MV-4-11 (cell line): ENCODE results near the gene PRKN.

ENCODE experiments used
- DNase-seq: peaks from one replicate; lab custom pipeline; 2025; lab: John Stamatoyannopoulos, UW

The PRKN gene

DNA sequence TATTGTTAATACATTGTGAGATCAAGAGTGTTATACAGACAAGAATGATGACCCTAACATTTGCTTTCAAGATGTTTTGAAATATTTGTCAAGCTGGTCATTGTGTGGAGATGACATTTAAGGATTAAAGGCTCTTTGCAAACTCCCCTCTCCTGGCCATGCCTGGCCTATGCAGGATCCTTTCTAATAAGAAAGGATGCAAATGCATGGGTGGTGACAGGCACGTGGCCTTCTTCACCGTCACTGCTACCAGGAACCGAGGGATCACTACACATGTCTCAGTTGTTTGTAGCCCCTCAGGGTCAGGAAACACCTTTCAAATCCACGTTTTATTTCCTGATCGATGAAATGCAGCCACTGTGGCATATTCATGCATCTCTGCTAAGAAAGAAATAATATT, 419.7 kb downstream of the PRKN start:
- DNase-seq: no peak

DNA sequence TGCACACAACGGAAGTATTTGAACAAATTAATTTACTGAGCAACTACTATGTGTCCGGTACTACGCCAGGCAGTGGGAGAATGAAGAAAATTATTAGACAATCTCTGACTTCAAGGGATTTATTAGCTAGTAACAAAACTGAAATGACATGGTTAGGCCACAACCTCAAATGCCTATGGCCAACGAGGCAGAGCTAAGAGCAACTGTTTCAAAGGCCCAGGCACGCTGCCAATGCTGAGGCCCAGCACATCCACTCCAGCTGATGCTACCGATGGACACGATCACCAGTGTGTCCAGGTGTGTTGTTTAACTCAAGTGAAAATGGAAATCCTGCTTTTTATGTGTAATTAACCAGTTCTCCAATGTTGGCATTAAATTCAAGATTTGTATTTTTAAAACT, 420.9 kb downstream of the PRKN start:
- DNase-seq: no peak

DNA sequence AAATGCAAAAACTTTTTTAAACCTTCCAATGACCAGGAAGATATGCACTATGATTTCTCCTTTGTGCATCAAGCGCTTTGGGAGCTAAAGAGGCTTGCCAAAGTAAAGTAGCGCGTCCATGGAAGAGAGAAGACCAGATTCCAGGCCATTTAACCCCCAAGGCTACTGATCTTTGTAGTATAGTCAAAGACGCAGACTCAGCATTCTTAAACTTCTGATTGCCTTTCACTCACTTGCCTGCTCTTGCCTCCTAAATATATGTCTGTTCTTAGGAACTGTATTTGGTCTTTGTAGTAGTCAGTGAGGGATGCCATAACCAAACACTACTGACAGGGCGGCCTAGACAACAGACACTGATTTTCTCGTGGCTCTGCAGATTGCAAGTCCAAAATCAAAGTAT, 426.4 kb downstream of the PRKN start:
- DNase-seq: no peak

DNA sequence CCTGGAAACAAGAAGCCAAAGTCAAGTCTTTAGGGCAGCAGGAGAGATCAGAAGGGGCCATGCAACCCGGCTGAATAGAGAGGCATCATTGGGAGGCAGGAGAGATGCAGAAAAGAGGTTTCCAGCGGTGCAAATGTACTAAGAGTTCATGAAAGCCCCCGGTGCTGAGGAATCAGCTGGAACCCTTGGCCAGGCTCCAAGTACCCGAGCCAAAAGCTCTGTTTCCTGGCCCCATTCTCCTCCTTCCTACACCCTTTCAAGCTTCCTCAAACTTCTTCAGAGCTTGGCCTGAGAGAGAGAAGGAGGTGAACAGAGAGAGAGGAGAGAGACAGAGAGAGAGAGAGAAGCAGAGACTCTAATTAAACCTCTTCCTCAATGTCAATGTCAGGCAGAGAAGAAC, 433.5 kb downstream of the PRKN start:
- DNase-seq: no peak

DNA sequence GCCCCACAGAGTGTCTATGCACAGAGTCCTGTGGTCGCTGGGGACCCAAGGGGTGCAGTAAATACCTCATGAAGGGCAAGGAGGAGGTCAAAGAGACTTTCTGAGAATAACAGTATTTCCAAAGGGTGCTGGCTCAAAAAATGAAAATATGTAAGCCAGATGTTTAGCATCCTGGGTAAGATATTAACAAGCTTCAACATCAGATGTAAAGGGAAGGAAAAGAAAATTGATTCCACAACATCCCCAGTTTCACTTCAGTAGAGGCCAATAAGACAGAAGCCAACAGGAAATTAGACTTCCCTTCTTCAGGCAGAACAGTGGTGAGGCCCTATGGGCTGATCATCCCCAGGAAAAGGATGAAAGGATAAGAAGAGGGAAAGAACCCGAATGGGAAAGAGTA, 434.7 kb downstream of the PRKN start:
- no peak for DNase-seq

DNA sequence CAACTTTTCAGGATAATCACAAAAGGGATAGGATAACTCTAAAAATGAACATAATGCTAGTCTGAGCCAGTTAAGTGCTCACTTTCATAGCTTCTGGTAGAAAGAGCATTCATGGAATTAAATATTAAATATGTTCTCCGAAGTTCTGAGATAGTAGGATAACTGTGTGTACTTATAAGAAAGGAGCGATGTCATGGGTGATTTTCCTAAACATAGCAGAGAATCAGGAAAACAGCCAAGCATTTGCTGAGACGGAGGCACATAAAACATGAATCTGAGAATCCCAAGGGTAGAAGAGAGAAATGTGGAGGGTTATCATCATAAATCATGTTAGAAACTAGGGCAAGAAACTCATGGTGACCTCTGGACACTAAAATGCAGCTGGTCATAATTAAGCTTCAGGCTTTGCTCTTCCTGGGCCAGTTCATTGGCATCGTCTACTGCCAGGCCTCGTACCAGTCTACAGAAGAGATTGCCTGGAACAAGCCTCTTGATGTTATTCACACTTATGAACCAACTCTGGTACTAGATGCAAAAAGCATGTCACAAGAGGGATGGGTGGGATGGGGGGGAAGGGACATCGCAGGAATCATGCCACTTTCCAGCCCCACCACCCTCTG, 436.6 kb downstream of the PRKN start:
- no peak for DNase-seq

DNA sequence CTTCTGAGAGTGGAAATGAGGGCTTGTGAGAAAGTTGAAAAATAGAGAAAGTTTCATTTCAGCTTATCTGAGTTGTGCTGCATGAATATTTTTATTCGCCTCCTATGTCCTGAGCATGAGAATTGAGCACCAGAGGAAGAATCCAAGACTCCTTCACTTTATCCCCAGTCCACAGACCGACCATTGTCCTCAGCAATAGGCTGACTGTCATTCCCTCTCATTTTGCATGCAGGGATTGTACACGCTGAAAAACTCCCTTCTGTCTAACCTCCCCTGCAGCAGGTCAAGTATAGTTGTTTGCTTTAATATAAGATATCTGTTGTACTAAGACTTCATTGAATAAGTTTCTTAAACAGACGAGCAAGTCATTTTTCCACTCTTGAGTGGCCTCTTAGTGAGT, 437.6 kb downstream of the PRKN start:
- no peak for DNase-seq

DNA sequence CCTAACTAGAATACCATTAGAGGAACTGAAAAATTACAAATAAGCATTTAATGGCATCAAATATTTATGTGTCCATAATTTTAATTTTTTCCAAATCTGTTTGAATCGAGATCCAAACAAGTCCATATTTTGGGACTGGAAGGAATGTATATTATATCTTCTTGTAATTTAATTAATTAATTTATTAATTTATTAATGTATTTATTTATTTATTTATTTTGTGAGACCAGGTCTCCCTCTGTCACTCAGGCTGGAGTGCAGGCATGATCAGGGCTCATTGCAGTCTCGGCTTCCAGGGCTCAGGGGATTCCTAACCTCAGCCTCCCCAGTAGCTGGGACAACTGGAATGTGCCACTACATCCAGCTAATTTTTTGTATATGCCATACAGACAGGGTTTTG, 453.6 kb downstream of the PRKN start:
- no peak for DNase-seq

DNA sequence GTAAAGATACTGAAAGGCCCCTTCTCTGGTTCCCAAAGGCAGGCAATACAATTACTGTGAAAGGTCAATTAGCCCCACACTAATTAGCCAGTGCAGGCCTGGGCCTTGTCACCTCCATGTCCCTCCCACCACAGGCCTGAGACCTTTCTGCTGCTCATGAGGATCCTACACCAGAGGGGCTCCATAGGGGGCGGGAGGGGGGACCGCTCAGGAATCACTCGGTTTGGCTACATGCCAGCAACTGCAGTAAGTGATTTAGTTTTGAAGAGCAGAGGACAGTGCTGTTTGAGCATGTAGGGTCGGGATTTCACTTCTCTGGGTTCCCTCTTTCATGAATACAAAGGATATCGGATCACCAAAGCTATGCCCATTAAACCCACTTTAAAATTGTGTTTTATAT, 455.6 kb downstream of the PRKN start:
- DNase-seq: no peak

DNA sequence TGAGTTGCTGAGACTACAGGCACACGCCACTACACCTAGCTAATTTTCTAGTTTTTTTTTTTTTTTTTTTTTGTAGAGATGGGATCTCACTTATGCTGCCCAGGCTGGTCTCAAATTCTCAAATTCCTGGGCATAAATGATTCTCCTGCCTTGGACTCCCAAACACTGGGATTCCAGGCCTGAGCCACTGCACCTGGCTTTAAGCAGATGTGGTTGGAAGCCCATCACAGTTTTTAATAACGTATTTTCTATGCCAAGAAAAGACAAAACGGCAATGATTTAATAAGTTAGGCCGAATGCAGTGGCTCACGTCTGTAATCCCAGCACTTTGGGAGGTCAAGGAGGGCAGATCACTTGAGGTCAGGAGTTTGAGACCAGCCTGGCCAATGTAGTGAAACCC, 456.6 kb downstream of the PRKN start:
- no peak for DNase-seq

DNA sequence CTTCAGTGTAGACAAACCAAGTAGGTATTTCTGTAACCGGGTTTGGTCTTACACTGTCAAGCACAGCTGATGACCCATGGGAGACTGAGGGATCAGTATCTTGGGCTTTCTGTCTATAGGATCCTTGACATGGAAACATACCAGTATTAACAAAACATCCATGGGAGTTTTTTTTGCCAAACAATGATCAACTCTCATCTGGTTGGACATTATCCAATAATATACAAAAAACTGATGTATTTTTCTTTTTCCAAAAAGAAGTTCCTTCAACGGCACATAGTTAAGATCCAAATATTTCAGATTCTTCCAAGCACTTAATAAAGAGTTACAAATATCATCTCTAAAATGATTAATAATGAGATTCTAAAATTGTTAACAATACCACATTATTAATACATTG, 459.9 kb downstream of the PRKN start:
- DNase-seq: no peak

DNA sequence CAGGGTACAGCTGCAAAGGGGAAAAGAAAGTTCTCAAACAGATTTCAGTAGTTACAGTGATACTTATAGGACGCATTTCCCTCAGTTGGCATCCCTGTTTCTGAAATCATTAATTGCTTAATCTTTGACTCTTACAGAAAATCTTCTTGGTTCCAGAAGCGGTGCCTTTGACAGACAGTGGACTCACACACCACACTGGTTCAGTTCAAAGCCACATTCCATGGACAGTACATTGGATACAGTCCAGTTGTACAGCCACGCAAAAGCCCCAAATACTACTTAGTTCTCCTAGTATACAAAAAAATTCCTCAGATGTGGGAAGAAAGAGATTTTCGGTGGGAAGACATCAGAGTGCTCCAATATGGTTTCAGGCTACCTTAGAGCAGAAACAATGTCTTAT, 460.4 kb downstream of the PRKN start:
- DNase-seq: no peak

DNA sequence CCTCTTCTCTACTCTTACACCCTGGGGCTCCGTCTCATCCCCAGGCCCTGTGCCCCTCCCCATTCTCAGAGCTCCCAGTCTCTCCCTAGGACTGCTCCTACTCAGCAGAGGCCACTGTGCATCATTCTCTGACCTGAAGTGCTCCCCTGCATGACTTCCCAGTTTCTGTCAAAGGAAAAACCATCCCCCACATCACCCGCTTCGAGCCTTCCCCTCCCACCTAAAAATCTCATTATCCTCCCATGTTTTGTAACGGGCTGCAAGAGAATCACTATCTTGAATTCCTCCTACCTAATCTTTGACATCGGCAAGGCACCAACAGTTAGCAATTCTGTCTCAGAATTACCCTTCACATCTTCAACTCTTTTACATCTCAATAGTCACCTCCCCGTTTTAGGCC, 463.0 kb downstream of the PRKN start:
- no peak for DNase-seq

DNA sequence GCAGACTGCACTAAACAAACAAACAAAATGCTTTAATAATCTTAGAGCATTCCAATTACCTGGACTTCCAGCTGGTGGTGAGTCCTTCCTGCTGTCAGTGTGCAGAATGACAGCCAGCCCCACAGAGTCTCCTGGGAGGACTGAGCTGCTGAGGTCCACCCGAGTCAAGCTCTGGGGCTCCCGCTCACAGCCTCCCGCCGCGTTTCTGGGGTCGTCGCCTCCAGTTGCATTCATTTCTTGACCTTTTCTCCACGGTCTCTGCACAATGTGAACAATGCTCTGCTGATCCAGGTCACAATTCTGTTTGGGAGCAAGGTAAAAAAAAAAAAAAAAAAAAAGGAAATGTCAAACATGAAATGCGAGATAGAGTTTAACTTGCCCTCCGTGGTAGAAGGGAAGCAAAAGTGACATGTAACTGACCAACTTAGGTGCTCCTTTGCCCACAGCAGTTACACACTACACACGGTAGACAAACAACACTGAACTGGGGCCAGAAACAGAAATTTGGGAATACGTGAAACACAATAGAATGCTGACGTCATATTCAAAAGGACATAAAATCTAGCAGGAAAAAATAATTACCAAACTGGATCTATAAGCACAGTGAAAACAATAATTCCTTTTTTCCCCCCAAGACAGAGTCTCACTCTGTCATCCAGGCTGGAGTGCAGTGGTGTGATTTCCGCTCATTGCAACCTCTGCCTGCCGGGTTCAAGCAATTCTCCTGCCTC, 464.9 kb downstream of the PRKN start:
- DNase-seq: no peak

DNA sequence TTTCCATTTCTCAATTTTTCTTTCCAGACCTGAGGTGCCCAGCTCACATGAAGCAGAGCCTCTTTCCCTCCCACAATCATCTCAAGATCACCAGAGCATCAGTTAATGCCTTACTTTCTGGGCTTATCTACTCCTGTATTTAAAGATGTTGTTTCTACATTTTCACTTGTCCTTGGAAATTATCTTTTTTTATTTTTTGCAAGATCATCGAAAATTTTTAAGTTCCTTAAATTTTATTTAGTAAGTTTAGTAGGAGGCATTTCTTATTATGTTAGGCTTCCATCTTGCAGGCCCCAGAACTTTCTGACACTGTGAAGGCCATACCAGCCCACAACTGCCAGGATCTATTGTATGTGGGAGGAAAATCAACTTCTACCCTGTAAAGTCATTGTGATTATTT, 466.0 kb downstream of the PRKN start:
- DNase-seq: no peak

DNA sequence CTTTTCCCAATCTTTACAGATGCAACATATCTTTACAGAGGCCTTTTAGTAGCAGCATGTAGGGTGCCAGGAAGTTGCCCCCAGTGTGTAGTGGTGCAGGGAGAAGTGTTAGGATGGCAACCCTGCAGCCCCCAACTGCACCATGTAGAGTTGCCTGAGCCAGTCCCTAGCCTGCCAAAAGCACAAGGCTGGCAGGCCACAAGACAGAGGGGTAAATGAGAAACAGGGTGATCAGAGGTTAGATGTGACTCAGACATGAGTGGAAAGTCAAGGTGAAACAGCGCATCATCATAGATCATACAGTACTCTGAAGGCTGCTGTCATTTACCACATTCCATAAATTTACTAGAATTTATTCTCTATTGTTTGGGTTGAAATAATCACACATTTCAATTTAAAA, 467.5 kb downstream of the PRKN start:
- no peak for DNase-seq

DNA sequence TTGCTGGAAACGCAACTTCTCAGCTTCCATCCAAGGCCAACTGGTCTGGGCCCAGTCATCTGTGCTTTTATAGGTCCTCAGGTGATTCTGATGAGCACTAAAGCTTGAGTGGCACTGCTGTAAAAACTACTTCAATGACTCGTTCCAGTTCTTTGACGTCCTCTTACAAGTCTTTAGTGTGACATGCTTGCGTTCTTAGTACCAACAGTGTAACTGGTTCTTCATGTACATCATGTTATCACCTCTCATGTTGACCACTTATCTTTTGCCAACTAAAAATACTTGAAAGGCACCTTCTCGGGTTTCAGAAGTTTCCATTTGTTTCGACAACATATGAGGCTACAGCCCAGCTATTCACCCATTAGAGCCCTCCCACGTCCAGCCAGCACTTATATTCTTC, 468.9 kb downstream of the PRKN start:
- no peak for DNase-seq

DNA sequence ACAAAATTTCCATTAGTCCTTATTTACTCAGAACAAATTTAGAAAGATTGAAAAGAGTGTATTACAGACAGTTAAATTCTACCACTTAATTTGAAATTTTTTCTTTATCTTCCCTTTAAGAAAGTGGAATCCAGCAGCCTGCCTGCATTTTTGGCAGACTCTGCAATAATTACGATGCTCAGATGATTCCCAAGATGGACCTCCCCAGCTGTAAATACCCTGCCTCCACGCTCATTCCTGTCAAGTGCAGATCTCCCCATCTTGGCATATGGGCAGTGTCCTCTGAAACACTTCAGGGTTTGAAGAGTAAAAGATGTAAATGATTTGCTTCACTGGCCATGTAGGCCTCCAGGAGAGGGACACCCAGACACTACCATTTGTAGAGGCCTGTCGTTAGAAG, 471.2 kb downstream of the PRKN start:
- DNase-seq: no peak

DNA sequence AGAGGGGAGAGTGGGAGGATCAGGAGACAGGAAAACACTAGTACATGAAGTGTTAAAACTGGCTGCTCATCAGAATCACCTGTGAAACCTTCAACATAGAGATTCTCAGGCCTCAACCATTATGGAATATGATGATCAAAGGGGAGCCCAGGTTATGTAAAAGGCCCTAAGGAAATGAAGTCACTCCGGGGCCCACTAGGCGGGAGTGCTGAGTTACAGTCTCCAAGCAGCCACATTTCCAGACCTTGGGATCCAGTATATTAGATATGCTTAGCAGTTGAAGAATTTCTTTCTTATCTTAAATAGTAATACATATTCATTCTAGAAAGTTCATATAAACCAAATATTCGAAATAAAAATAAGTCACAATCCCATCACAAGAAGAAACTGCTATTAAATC, 476.3 kb downstream of the PRKN start:
- DNase-seq: no peak

DNA sequence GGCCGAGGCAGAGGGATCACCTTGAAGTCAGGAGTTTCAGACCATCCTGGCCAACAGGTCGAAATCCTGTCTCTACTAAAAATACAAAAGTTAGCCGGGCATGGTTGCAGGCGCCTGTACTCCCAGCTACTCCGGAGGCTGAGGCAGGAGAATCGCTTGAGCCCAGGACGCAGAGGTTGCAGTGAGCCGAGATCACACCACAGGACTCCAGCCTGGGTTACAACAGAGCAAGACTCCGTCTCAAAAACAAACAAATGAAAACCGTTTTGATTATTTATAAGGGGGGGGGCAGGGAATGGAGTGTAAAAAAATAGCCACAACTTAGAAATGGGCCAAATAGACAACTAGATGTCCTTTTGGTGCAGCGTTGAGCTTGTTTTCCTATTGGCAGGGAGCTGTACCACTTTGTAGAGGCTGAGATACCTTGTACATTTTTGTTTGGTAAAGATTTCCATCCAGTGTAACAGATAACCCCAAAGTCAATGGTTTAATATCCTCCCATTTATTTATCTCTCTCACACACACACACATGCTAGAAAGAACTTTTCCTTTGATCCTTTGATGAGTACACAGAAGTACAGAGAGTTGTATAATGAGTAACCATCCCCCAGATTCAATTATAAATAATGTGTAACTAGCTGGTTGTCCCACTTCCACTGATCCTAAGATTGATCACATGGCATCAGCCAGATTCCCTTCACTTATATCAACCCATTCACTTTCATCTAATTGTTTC, 477.5 kb downstream of the PRKN start:
- DNase-seq: no peak

DNA sequence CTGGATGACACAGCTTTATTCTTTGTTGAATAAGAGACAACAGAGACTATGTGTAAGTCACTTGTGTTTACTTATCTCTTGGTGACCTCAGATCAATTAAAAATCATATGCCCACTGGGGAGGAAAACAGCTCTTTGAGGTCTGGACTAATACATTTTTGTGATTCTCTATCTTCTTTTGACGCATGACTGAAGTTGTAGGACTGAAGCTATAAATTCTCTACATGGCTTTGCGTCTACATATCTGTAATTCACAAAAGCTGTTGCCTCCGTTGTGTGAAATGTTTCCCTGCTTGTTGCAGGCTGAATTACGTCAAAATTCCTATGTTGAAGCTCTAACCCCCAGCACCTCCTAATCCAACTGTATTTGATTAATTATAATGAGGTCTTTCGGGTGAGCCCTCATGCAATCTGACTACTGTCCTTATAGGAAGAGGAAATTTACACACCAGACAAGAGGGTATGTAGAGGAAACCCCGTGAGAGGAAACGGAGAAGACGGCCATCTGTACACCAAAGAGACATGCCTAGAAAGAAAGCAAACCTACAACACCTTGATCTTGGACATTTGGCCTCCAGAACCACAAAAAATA, 481.6 kb downstream of the PRKN start:
- DNase-seq: no peak

DNA sequence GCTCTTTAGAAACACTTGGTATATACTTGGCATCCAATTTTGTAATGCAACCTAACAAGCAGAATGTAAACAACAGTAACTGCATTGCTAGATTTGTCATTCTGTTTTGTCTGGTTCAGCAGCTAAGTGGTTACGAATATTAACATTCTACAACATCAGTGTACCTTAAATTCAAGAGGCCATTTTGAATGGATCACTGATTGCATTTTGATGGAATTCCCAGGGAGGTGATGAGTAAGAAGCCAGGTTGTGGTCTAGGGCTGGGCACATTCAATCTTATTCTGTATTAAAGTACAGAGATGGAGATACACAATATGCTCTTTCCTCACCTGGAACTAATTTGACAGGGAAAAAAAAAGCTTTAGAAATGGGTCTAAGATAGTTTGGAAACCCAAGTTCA, 483.5 kb downstream of the PRKN start:
- DNase-seq: no peak

DNA sequence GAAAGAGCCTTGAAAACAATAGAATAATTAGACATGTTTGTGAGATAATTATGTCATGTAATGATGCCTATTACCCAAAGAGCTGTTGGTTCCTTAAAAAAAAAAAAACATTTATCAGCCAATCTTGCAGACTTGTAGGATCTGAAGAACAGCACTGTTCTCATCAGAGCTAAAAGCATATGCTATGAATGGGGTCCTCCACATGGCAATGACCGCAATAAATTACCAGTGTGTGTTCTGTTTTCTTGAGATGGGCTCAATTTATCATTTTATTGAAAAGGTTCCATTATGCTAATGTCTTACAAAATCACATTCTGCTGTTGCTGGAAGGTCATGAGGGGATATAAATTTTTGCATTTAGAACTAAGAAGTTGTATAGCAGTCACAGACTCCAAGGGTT, 484.7 kb downstream of the PRKN start:
- no peak for DNase-seq
